Measurements from ENCODE around the gene SOAT2. TPM values are rescaled to one million over a fixed set of nuclear protein-coding genes. Genes with fewer than 3 reads are reported as not detected.

Gene SOAT2
- total RNA-seq, 3 donors from 2014 or later = 0.41 TPM; not detected in 2

GRCh38 chr12:53061404-53062010 lies 41.8 kb upstream of the SOAT2 start:
- Histone ChIP-seq H3K4me3 (no peak overlapping the region), H3K4me1 (ENCODE audit: low read depth) (peaks cover 15% of the 10 kb centered on the region), H3K9me3 (no peaks in the 10 kb centered on the region), H3K36me3 (ENCODE audit: low read depth) (no peaks in the 10 kb centered on the region)
- TF ChIP-seq CTCF (IDR thresholded peaks at IDR 0.05) = no peak
- intact Hi-C loops (cut with DNase I, micrococcal nuclease) = loop anchor here (5.0 to 10.0 kb wide), 2 partner anchors 36 to 133 kb away; partner anchors contain the start of gene IGFBP6 (in 1 of the 2)
- ATAC-seq = peak; percentile 76
- peak; percentile 78 to 90 (median 84) for DNase-seq

- H3K4me1 ChIP-seq (ENCODE audit: low read depth) = peaks cover 15% of the 10 kb centered on the region
- DNase-seq = peak in 1 of 3 donors; percentile 28
- no peak for TF ChIP-seq CTCF (IDR thresholded peaks at IDR 0.05)
- no peaks in the 10 kb centered on the region for H3K9me3 ChIP-seq
- intact Hi-C loops (cut with DNase I, micrococcal nuclease) = loop anchor here (5.0 to 10.0 kb wide), 2 partner anchors 35 to 133 kb away; partner anchors contain the start of gene IGFBP6 (in 1 of the 2)
- H3K36me3 ChIP-seq (ENCODE audit: low read depth) = no peaks in the 10 kb centered on the region
- no peak overlapping the region for H3K4me3 ChIP-seq
- ATAC-seq = no peak
Observed at GRCh38 chr12:53062011-53062961, 41.0 kb upstream of the SOAT2 start.

GRCh38 chr12:53062977-53063707 lies 40.1 kb upstream of the SOAT2 start:
- intact Hi-C loops (cut with DNase I, micrococcal nuclease) = loop anchor here (5.0 to 10.0 kb wide), 2 partner anchors 34 to 132 kb away; partner anchors contain the start of gene IGFBP6 (in 1 of the 2)
- peaks cover 15% of the 10 kb centered on the region for H3K4me1 ChIP-seq (ENCODE audit: low read depth)
- H3K36me3 ChIP-seq (ENCODE audit: low read depth) = no peaks in the 10 kb centered on the region
- ATAC-seq = no peak
- H3K4me3 ChIP-seq = no peak overlapping the region
- no peak for TF ChIP-seq CTCF (IDR thresholded peaks at IDR 0.05)
- peak in 1 of 3 donors; percentile 37 for DNase-seq
- no peaks in the 10 kb centered on the region for H3K9me3 ChIP-seq

GRCh38 chr12:53063708-53064612 lies 39.3 kb upstream of the SOAT2 start:
- intact Hi-C loops (cut with DNase I, micrococcal nuclease) = loop anchor here (5.0 to 10.0 kb wide), 2 partner anchors 33 to 131 kb away; partner anchors contain the start of gene IGFBP6 (in 1 of the 2)
- no peaks in the 10 kb centered on the region for H3K9me3 ChIP-seq
- peaks cover 15% of the 10 kb centered on the region for H3K4me1 ChIP-seq (ENCODE audit: low read depth)
- ATAC-seq (no peak), DNase-seq (peak in 2 of 3 donors; percentile 29 to 45)
- no peak overlapping the region for H3K4me3 ChIP-seq
- no peaks in the 10 kb centered on the region for H3K36me3 ChIP-seq (ENCODE audit: low read depth)
- TF ChIP-seq CTCF (IDR thresholded peaks at IDR 0.05) = no peak

Data from mucosa of descending colon (tissue), 3 donors.